HG02798 (cell line): ENCODE results near the gene C11orf21.

ENCODE experiments used
- ATAC-seq: cut with Tn5 transposase; IDR thresholded peaks from one replicate; pipeline ENCODE4 v1.9.1; 2021; ENCODE audit warnings: mild to moderate bottlenecking; ENCODE audit not compliant: unreplicated experiment, poor library complexity

The C11orf21 gene

GRCh38 chr11:2248762-2249161, 53.0 kb downstream of the C11orf21 start:
- ATAC-seq: no peak

- no peak for ATAC-seq
Observed at GRCh38 chr11:2248242-2248641, 53.5 kb downstream of the C11orf21 start.

- ATAC-seq: no peak
Observed at GRCh38 chr11:2247496-2247895, 54.2 kb downstream of the C11orf21 start.
